ENCODE measurements around the gene JMJD4.
A peak's percentile ranks its signal among the peaks of the same experiment; 100 is the strongest.

JMJD4 gene

DNA sequence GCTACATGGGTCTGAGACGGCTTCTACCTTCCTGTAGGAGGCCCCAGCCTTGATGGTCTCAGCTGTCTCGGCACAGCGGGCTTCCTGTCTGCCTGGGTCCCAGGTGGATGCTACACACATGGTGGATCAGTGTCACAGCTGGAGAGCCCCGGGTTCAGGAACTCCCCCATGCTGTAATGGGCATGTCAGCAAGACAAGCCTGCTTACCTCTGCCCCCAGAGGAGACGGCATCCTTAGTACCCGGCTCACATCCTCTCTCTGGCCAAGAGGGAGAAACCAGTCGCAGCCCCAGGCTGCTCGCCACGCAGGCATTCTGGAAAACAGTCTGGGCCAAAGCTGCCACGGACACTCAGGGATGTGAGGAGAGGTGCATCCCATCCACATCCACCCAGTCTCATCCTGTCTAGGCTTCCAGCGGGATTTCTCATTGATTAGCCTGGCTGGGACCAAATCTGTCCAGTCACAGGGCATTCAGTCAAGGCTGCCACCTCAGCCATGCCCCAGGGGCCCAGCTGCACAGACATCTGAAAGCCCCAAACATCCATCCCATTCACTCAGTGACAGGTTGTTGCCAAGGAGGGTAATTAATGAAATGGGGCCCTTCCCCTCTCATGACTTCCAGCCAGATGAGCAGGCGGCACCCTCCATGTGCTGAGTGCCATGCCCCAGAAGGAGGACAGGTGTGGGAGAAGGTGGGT lies 10.6 kb upstream of the JMJD4 start:
- DNase-seq (ENCODE audit: low read depth): no peak
- H3K4me3 ChIP-seq (ENCODE audit: low read depth, low read length): no peak overlapping the region
- TF ChIP-seq, protein P1, sequence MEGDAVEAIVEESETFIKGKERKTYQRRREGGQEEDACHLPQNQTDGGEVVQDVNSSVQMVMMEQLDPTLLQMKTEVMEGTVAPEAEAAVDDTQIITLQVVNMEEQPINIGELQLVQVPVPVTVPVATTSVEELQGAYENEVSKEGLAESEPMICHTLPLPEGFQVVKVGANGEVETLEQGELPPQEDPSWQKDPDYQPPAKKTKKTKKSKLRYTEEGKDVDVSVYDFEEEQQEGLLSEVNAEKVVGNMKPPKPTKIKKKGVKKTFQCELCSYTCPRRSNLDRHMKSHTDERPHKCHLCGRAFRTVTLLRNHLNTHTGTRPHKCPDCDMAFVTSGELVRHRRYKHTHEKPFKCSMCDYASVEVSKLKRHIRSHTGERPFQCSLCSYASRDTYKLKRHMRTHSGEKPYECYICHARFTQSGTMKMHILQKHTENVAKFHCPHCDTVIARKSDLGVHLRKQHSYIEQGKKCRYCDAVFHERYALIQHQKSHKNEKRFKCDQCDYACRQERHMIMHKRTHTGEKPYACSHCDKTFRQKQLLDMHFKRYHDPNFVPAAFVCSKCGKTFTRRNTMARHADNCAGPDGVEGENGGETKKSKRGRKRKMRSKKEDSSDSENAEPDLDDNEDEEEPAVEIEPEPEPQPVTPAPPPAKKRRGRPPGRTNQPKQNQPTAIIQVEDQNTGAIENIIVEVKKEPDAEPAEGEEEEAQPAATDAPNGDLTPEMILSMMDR (IDR thresholded peaks at IDR 0.05; ENCODE audit: control insufficient read depth, extremely low read depth, insufficient read depth): no peak

DNA sequence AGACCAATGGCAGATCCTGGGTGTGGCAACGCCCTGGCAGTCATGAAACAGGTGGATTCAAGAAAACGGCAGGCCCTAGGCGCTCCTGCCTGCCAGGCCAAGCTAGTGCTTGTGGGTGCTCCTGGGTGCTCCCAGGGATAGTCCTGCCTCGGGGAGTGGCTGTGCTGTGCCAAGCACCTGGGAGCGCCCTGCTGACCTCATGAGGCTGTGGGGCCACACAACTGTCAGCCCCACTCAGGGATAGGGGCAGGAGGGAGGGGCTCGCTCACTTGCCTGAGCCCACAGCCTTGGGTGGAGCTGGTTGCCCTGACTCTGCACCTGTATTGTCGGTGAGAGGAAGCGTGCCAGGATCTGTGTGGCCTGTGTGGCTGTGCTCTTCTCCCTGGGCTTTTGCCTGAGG lies 9.6 kb upstream of the JMJD4 start:
- DNase-seq (ENCODE audit: low read depth): peak; percentile 38
- TF ChIP-seq, protein P1 (IDR thresholded peaks at IDR 0.05; ENCODE audit: control insufficient read depth, extremely low read depth, insufficient read depth): no peak
- H3K4me3 ChIP-seq (ENCODE audit: low read depth, low read length): no peak overlapping the region

DNA sequence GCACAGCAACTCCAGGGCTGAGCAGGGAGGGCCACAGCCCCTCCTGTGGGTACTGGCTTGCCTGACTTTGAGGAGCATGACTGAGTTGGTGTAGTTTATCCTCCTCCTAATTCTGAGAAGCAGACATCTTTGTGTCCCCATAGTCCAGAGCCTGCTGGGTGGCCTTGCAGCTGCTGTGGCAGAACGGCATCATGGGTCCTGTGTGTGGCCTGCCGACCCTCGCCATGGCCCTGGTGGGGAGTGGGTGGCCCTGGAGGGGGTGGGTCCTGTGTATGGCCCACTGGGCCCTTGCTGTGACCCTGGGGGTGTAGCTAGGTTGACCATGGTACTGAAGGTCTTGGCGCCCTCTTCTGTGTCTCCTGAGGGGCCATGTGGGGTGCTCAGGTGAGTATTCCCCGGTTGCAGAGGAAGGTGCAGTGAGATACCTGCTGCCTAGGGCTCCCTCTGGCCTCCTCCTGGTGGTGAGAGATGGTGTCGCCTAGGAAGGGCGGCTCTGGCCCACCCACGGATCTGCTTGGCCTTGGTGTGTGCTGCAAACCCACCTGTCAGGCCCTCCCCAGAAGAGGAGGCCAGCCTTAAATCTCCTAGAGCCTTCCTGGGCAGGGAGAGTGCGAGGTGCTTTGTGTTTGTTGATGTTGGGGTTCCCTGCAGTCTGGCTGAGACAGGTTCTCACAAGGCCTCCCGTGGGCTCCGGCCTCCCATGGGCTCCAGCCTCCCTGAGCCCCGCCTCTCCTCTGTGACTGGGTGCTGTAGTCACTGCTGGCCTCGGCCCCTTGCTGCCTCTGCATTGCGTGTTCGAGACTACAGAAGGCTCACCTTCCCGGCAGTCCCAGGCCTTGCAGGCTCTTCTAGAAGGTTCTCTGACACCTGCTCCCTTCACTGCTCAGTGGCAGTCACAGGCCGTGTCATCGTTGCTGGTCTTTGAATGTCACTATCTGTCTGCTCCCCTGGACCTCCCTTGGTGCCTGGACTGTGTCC lies 7.9 kb upstream of the JMJD4 start:
- no peak overlapping the region for H3K4me3 ChIP-seq (ENCODE audit: low read depth, low read length)
- no peak for DNase-seq (ENCODE audit: low read depth)
- TF ChIP-seq, protein P1 (IDR thresholded peaks at IDR 0.05; ENCODE audit: control insufficient read depth, extremely low read depth, insufficient read depth): no peak

DNA sequence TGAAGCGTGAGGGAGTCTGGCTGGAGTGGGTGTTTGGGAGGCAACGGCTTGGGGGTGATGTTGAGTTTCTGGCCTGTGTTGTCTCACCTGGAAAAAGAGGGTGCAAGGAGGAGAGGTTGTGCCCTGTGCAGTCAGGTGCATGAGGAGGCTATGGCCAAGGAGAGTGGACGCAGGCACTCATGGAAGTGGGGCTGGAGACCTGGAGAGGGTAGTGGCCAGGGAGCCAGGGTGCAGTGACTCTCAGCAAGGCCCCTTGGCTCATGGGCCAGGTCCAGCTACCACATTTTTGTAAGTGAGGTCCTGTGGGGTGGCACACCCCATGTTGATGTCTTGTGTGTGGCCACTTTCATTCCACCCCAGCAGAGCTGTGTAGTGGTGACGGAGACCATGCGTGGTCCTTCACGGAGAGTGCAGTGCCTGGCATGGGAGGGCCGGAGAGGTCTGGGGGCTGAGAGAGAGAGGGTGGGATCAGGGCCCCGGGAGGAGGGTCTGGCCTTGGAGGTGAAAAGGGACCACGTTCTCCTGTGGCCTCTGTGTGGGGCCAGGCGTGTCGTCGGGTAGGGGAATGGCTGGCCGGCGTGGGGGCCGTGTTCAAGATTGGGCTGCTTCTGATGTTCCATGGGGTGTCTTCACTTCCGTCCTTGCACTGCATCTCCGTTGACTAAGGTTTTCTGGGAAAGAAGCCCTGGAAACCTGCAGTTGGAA lies 6.2 kb upstream of the JMJD4 start:
- TF ChIP-seq, protein P1 (IDR thresholded peaks at IDR 0.05; ENCODE audit: control insufficient read depth, extremely low read depth, insufficient read depth): no peak
- H3K4me3 ChIP-seq (ENCODE audit: low read depth, low read length): no peak overlapping the region
- DNase-seq (ENCODE audit: low read depth): no peak

DNA sequence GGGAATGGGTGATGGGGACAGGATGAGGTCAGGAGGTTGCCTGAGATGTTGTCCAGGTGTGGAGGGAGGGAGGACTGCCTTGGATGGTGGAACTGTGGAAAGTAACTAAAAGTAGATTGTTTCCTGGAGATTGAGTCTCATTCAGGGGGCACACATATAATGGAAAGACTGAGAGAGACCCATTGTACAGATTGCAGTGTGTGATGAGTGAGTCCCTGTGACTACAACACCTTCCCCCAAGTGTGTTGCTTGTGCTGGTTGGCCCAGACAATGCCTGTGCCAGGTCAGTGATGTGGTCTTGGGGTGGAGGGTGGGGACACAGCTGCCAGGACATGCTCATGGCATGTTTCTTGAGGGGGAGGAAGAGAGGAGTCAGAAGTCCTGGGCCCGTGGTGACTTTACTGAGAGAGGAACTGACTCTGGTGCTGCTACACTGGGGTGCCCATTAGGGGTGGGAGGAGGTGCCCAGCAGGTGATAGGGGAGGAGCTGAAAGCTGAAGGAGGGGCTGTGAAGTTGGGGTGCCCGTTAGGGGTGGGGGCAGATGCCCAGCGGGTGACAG lies 5.4 kb upstream of the JMJD4 start:
- DNase-seq (ENCODE audit: low read depth): no peak
- TF ChIP-seq, protein P1 (IDR thresholded peaks at IDR 0.05; ENCODE audit: control insufficient read depth, extremely low read depth, insufficient read depth): no peak
- no peak overlapping the region for H3K4me3 ChIP-seq (ENCODE audit: low read depth, low read length)

DNA sequence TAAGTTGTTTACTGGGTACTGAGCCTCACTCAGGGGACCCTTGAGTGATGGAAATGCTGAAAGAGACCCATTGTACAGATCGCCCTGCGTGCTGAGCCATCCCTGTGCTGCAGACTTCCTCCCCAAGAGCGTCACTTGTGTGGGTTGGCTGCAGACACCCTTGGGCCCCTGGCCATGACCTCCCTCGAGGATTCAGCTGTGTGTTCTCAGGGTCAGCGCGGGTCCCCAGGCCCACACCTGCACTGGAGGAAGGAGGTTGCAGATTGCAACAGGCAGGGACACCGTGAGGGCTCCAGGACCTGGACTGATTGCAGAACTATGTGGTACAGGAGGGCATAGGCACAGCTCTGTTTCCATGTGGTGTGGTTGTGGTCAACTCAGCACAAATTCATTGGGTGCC lies 4.5 kb upstream of the JMJD4 start:
- no peak for DNase-seq (ENCODE audit: low read depth)
- TF ChIP-seq, protein P1 (IDR thresholded peaks at IDR 0.05; ENCODE audit: control insufficient read depth, extremely low read depth, insufficient read depth): no peak
- no peak overlapping the region for H3K4me3 ChIP-seq (ENCODE audit: low read depth, low read length)

Measured in LNCaP clone FGC (cell line).